Osteoblast (primary cell): Measurements from ENCODE around the gene GPR158. TPM values are rescaled to one million over a fixed set of nuclear protein-coding genes. Genes with fewer than 3 reads are reported as not detected.

Experiments
- DNase-seq: peaks from one replicate; pipeline ENCODE4 v3.0.0; 2011; ENCODE audit warnings: low spot score, mixed read lengths; ENCODE audit not compliant: insufficient read length; ENCODE audit errors: missing footprints
- H2AFZ ChIP-seq: 2 replicates; pipeline ENCODE4 v1.6.0; 2011; ENCODE audit warnings: mild to moderate bottlenecking, low read length
- H3K27ac ChIP-seq: 2 replicates; pipeline ENCODE4 v1.5.1; 2011; ENCODE audit warnings: mild to moderate bottlenecking, low read depth, low read length, moderate library complexity
- H3K27me3 ChIP-seq: 2 replicates; pipeline ENCODE4 v1.6.0; 2012; ENCODE audit warnings: mild to moderate bottlenecking, control low read depth, inconsistent platforms, low read length, moderate library complexity; ENCODE audit not compliant: insufficient read depth
- H3K36me3 ChIP-seq: 2 replicates; pipeline ENCODE4 v1.5.1; 2011; ENCODE audit warnings: mild to moderate bottlenecking, low read length, control low read depth, moderate library complexity; ENCODE audit not compliant: insufficient read depth
- H3K4me1 ChIP-seq: 2 replicates; pipeline ENCODE4 v1.5.1; 2011; ENCODE audit warnings: mild to moderate bottlenecking, low read length, control low read depth, moderate library complexity; ENCODE audit not compliant: insufficient read depth
- H3K4me2 ChIP-seq: 2 replicates; pipeline ENCODE4 v1.6.0; 2011; ENCODE audit warnings: mild to moderate bottlenecking, low read length; ENCODE audit not compliant: insufficient read depth
- H3K4me3 ChIP-seq: fragments of 200-600 bp; sonication (generic); 3 replicates; pipeline ENCODE4 v1.5.1; 2012; ENCODE audit warnings: mild to moderate bottlenecking, low read length, inconsistent platforms; ENCODE audit not compliant: insufficient read depth
- H3K79me2 ChIP-seq: 2 replicates; pipeline ENCODE4 v1.6.0; 2012; ENCODE audit warnings: mild to moderate bottlenecking, low read length, control low read depth, inconsistent platforms; ENCODE audit not compliant: insufficient read depth
- H3K9me3 ChIP-seq: 2 replicates; pipeline ENCODE4 v1.5.1; 2011; ENCODE audit warnings: low read depth, low read length, control low read depth
- H4K20me1 ChIP-seq: 2 replicates; pipeline ENCODE4 v1.6.0; 2012; ENCODE audit warnings: mild to moderate bottlenecking, low read length, control low read depth; ENCODE audit not compliant: insufficient read depth
- CTCF ChIP-seq: IDR thresholded peaks from 2 replicates; pipeline ENCODE4 v1.5.1; 2011; ENCODE audit warnings: mild to moderate bottlenecking, low read depth, low read length, moderate library complexity; ENCODE audit errors: extremely low read depth
- total RNA-seq: library from RNA; depleted of rRNA; stranded (reverse); fragments of >200 nt; gene quantifications from 2 replicates; pipeline ENCODE4 v1.2.3, GENCODE V29; 2012

The GPR158 gene
- total RNA-seq, 1 donor = under 0.01 TPM

DNA sequence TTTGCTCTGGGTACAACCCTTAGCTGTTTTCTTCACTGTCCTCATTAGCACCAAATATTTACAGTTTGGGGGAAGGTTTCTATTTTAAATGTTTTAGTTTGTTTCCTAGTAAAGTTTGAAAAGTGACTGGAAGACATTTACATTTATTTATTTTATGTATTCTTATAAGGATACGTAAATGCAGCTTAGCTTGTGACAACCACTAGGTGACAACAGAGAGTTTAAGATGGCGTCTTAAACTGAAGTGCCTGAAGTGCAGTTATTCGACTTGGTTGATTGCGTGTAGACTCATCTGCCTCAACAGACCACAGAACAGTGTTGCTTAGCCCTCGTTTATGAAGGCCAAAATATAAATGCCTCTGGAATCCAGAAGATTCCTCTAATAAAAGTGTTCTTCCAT is 381.1 kb downstream of the GPR158 start:
- DNase-seq = no peak
- Histone ChIP-seq H3K4me3 (no peak overlapping the region), H3K4me2 (no peak overlapping the region), H3K4me1 (no peaks in the 10 kb centered on the region), H4K20me1 (no peaks in the 10 kb centered on the region), H3K9me3 (no peaks in the 10 kb centered on the region), H3K27me3 (no peaks in the 10 kb centered on the region), H3K36me3 (no peaks in the 10 kb centered on the region), H2AFZ (no peak overlapping the region), H3K79me2 (no peaks in the 10 kb centered on the region), H3K27ac (no peak overlapping the region)
- no peak for TF ChIP-seq CTCF

DNA sequence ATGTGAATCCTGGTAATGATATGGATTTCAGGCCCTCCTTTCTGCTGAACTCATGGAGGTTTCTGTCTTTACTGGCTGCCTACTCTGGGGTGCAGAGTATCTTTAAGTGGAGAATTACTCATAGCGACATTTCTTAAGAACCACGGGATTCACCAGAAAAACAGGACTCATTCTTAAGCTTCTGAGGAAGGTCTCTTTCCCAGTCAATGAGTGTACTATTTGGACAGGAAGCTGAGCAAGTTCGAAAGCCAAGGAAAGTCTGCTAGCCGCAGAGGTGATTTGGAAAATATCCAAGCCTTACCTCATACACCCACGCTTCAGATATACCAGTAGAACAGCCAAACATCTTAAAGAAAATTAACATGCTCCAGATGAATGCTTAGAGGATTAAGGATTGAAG is 381.7 kb downstream of the GPR158 start:
- H3K4me2 ChIP-seq = no peak overlapping the region
- H3K79me2 ChIP-seq = no peaks in the 10 kb centered on the region
- no peak overlapping the region for H3K4me3 ChIP-seq
- TF ChIP-seq CTCF = no peak
- H4K20me1 ChIP-seq = no peaks in the 10 kb centered on the region
- no peaks in the 10 kb centered on the region for H3K9me3 ChIP-seq
- H3K27me3 ChIP-seq = no peaks in the 10 kb centered on the region
- H3K4me1 ChIP-seq = no peaks in the 10 kb centered on the region
- DNase-seq = no peak
- H3K27ac ChIP-seq = no peak overlapping the region
- H2AFZ ChIP-seq = no peak overlapping the region
- H3K36me3 ChIP-seq = no peaks in the 10 kb centered on the region

GRCh38 chr10:25557136-25557535 is 382.3 kb downstream of the GPR158 start:
- no peaks in the 10 kb centered on the region for H4K20me1 ChIP-seq
- no peaks in the 10 kb centered on the region for H3K27me3 ChIP-seq
- H3K36me3 ChIP-seq = no peaks in the 10 kb centered on the region
- H3K79me2 ChIP-seq = no peaks in the 10 kb centered on the region
- H3K4me3 ChIP-seq = no peak overlapping the region
- no peaks in the 10 kb centered on the region for H3K4me1 ChIP-seq
- no peak overlapping the region for H3K4me2 ChIP-seq
- no peak overlapping the region for H3K27ac ChIP-seq
- no peak for TF ChIP-seq CTCF
- no peak overlapping the region for H2AFZ ChIP-seq
- no peak for DNase-seq
- H3K9me3 ChIP-seq = no peaks in the 10 kb centered on the region

GRCh38 chr10:25561758-25562157 is 387.0 kb downstream of the GPR158 start:
- no peak for TF ChIP-seq CTCF
- no peaks in the 10 kb centered on the region for H3K27me3 ChIP-seq
- H3K4me2 ChIP-seq = no peak overlapping the region
- no peak overlapping the region for H3K4me3 ChIP-seq
- H4K20me1 ChIP-seq = no peaks in the 10 kb centered on the region
- H2AFZ ChIP-seq = no peak overlapping the region
- H3K27ac ChIP-seq = no peak overlapping the region
- H3K4me1 ChIP-seq = no peaks in the 10 kb centered on the region
- no peaks in the 10 kb centered on the region for H3K36me3 ChIP-seq
- no peaks in the 10 kb centered on the region for H3K9me3 ChIP-seq
- H3K79me2 ChIP-seq = no peaks in the 10 kb centered on the region
- DNase-seq = no peak
